Measurements from ENCODE around the gene FAAH. TPM values are rescaled to one million over a fixed set of nuclear protein-coding genes. Genes with fewer than 3 reads are reported as not detected.
A peak's percentile ranks its signal among the peaks of the same experiment; 100 is the strongest.

FAAH gene
- total RNA-seq, 2 donors from 2014 or later, result 14.1 to 21.9 TPM

GRCh38 chr1:46405197-46405555, 11.1 kb downstream of the FAAH start:
- DNase-seq (ENCODE audit: low spot score), result no peak

GRCh38 chr1:46405724-46406123, 11.6 kb downstream of the FAAH start:
- Histone ChIP-seq H3K36me3 (no peaks in the 10 kb centered on the region), H3K27me3 (replicated peaks; ENCODE audit: insufficient read depth) (no peaks in the 10 kb centered on the region), H3K27ac (no peak overlapping the region), H3K4me1 (ENCODE audit: control insufficient read depth in 1 of 2, low read depth in 2 of 2) (peaks cover 6 to 25% of the 10 kb centered on the region in 2 donors), H3K4me3 (peak overlapping the region; percentile 67), H3K9me3 (no peaks in the 10 kb centered on the region)
- DNase-seq (ENCODE audit: low spot score) (no peak), ATAC-seq (ENCODE audit: insufficient number of reproducible peaks, low FRiP score, low read depth) (no peak)
- TF ChIP-seq, protein P1, sequence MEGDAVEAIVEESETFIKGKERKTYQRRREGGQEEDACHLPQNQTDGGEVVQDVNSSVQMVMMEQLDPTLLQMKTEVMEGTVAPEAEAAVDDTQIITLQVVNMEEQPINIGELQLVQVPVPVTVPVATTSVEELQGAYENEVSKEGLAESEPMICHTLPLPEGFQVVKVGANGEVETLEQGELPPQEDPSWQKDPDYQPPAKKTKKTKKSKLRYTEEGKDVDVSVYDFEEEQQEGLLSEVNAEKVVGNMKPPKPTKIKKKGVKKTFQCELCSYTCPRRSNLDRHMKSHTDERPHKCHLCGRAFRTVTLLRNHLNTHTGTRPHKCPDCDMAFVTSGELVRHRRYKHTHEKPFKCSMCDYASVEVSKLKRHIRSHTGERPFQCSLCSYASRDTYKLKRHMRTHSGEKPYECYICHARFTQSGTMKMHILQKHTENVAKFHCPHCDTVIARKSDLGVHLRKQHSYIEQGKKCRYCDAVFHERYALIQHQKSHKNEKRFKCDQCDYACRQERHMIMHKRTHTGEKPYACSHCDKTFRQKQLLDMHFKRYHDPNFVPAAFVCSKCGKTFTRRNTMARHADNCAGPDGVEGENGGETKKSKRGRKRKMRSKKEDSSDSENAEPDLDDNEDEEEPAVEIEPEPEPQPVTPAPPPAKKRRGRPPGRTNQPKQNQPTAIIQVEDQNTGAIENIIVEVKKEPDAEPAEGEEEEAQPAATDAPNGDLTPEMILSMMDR (IDR thresholded peaks at IDR 0.05), result no peak

More at GRCh38 chr1:46405197-46405555, 11.1 kb downstream of the FAAH start:
- TF ChIP-seq, protein P1 (IDR thresholded peaks at IDR 0.05), result no peak
- Histone ChIP-seq H3K4me3 (no peak overlapping the region), H3K9me3 (no peaks in the 10 kb centered on the region), H3K4me1 (ENCODE audit: control insufficient read depth in 1 of 2, low read depth in 2 of 2) (peaks cover 6 to 25% of the 10 kb centered on the region in 2 donors), H3K27ac (no peak overlapping the region), H3K36me3 (no peaks in the 10 kb centered on the region), H3K27me3 (replicated peaks; ENCODE audit: insufficient read depth) (no peaks in the 10 kb centered on the region)
- ATAC-seq (ENCODE audit: insufficient number of reproducible peaks, low FRiP score, low read depth), result no peak

GRCh38 chr1:46406881-46407608, 12.9 kb downstream of the FAAH start:
- H3K4me3 ChIP-seq, result peak overlapping the region; percentile 67
- H3K4me1 ChIP-seq (ENCODE audit: control insufficient read depth in 1 of 2, low read depth in 2 of 2), result peaks cover 3 to 16% of the 10 kb centered on the region in 2 donors
- no peaks in the 10 kb centered on the region for H3K9me3 ChIP-seq
- H3K27me3 ChIP-seq (replicated peaks; ENCODE audit: insufficient read depth), result no peaks in the 10 kb centered on the region
- H3K36me3 ChIP-seq, result no peaks in the 10 kb centered on the region
- DNase-seq (ENCODE audit: low spot score) (no peak), ATAC-seq (ENCODE audit: insufficient number of reproducible peaks, low FRiP score, low read depth) (no peak)
- TF ChIP-seq, protein P1 (IDR thresholded peaks at IDR 0.05), result no peak
- H3K27ac ChIP-seq, result no peak overlapping the region

- no peak overlapping the region for H3K4me3 ChIP-seq
- no peak overlapping the region for H3K27ac ChIP-seq
- DNase-seq (ENCODE audit: low spot score) (no peak), ATAC-seq (ENCODE audit: insufficient number of reproducible peaks, low FRiP score, low read depth) (no peak)
- peaks cover 3 to 10% of the 10 kb centered on the region in 2 donors for H3K4me1 ChIP-seq (ENCODE audit: control insufficient read depth in 1 of 2, low read depth in 2 of 2)
- H3K27me3 ChIP-seq (replicated peaks; ENCODE audit: insufficient read depth), result no peaks in the 10 kb centered on the region
- H3K9me3 ChIP-seq, result no peaks in the 10 kb centered on the region
- no peaks in the 10 kb centered on the region for H3K36me3 ChIP-seq
- TF ChIP-seq, protein P1 (IDR thresholded peaks at IDR 0.05), result no peak
Observed at GRCh38 chr1:46407636-46408035, 13.5 kb downstream of the FAAH start.

DNA sequence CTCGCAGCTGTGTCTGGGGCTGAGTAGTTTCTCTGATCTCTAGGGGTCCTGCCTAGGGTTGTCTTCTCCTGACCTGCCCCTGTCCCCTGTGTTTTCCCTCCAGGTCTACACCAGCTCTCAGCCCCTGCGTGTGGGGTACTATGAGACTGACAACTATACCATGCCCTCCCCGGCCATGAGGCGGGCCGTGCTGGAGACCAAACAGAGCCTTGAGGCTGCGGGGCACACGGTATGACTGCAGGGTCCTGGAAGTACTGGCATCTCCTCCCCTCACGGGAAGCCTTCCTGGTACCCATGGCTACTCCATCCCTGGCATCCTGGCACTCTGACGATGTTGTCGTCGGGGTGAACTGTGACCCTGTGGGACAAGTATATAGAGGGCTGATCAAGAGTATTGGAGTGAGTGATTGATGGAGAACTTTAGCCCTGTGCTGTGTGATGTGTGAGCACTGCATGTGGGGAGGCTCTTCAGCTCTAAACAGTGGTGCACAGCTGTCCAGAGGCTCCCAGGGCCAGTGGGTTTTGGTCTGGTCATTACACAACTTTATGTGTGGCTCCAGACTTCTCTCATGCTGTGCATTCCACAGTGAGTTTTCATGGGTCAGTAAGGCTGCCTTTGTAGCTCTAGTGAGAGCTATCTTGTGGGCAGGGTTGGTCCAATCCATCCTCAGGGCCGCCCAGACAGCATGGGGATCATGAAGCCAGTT, 14.4 kb downstream of the FAAH start:
- no peaks in the 10 kb centered on the region for H3K36me3 ChIP-seq
- no peak for ATAC-seq (ENCODE audit: insufficient number of reproducible peaks, low FRiP score, low read depth)
- TF ChIP-seq, protein P1 (IDR thresholded peaks at IDR 0.05), result no peak
- H3K27me3 ChIP-seq (replicated peaks; ENCODE audit: insufficient read depth), result no peaks in the 10 kb centered on the region
- DNase-seq (ENCODE audit: low spot score), result no peak
- H3K27ac ChIP-seq, result no peak overlapping the region
- peaks cover 3 to 6% of the 10 kb centered on the region in 2 donors for H3K4me1 ChIP-seq (ENCODE audit: control insufficient read depth in 1 of 2, low read depth in 2 of 2)
- H3K9me3 ChIP-seq, result no peaks in the 10 kb centered on the region
- H3K4me3 ChIP-seq, result no peak overlapping the region

All from thoracic aorta (tissue), 2 donors.